IMR-90 (cell line): Measurements from ENCODE around the gene KIF5C. TPM values are rescaled to one million over a fixed set of nuclear protein-coding genes. Genes with fewer than 3 reads are reported as not detected.

Source experiments
- ATAC-seq: fragments of 200-7000 bp; cut with Tn5 transposase; 2 replicates; pipeline ENCODE4 v1.9.1; 2020; ENCODE audit warnings: low read depth, mild to moderate bottlenecking, moderate library complexity
- BruUV-seq: library from RNA; stranded (reverse); fragments of 400-500 nt; replicated peaks from 2 replicates; lab custom pipeline; 2021; lab: Mats Ljungman, UMichigan
- CTCF ChIA-PET: fragments of 300-600 bp; formaldehyde crosslinking; extraction: SDS; loops from one replicate; lab custom pipeline; 2021; ENCODE audit warnings: antibody characterized with exemption; lab: Yijun Ruan, JAX
- POLR2A ChIA-PET: fragments of 300-600 bp; sonication (Branson Sonifier 250); formaldehyde crosslinking; loops from one replicate; lab custom pipeline; 2022; ENCODE audit warnings: antibody characterized with exemption; ENCODE audit not compliant: unreplicated experiment; lab: Charles Lee
- DNase-seq: peaks from one replicate; pipeline ENCODE4 v3.0.0; 2013
- H2AFZ ChIP-seq: replicated peaks from 2 replicates; pipeline ENCODE3; 2013; ENCODE audit warnings: low read length, mild to moderate bottlenecking; ENCODE audit not compliant: poor library complexity
- H2AK5ac ChIP-seq: 2 replicates; pipeline ENCODE4 v1.6.1; 2013; ENCODE audit warnings: low read depth, low read length, inconsistent platforms
- H2AK9ac ChIP-seq: replicated peaks from 2 replicates; pipeline ENCODE3; 2013; ENCODE audit warnings: mild to moderate bottlenecking, low read depth, low read length, moderate library complexity; ENCODE audit not compliant: poor library complexity
- H2BK120ac ChIP-seq: 2 replicates; pipeline ENCODE4 v1.6.1; 2013; ENCODE audit warnings: low read depth, low read length, inconsistent platforms
- H2BK15ac ChIP-seq: 3 replicates; pipeline ENCODE4 v1.6.1; 2013; ENCODE audit warnings: low read depth, low read length, inconsistent platforms
- H2BK20ac ChIP-seq: 2 replicates; pipeline ENCODE4 v1.6.1; 2013; ENCODE audit warnings: low read depth, mild to moderate bottlenecking, inconsistent platforms, low read length, moderate library complexity
- H2BK5ac ChIP-seq: 2 replicates; pipeline ENCODE4 v1.6.1; 2013; ENCODE audit warnings: mild to moderate bottlenecking, low read depth, low read length, inconsistent platforms; ENCODE audit not compliant: poor library complexity, severe bottlenecking
- H3K14ac ChIP-seq: replicated peaks from 2 replicates; pipeline ENCODE4 v1.6.1; 2013; ENCODE audit warnings: low read depth, low read length, inconsistent platforms
- H3K18ac ChIP-seq: 2 replicates; pipeline ENCODE4 v1.6.1; 2013; ENCODE audit warnings: low read depth, low read length, control low read depth
- H3K23ac ChIP-seq: 2 replicates; pipeline ENCODE4 v1.6.1; 2013; ENCODE audit warnings: low read depth, low read length, inconsistent platforms
- H3K27ac ChIP-seq: 2 replicates; pipeline ENCODE4 v1.5.1; 2013; ENCODE audit warnings: mild to moderate bottlenecking, control low read depth, low read length; ENCODE audit not compliant: insufficient read depth
- H3K27me3 ChIP-seq: 2 replicates; pipeline ENCODE4 v1.6.1; 2013; ENCODE audit warnings: low read length; ENCODE audit not compliant: control insufficient read depth, insufficient read depth
- H3K36me3 ChIP-seq: 2 replicates; pipeline ENCODE4 v1.6.1; 2013; ENCODE audit warnings: low read length, mixed read lengths; ENCODE audit not compliant: control insufficient read depth, insufficient read depth
- H3K4ac ChIP-seq: 2 replicates; pipeline ENCODE4 v1.6.1; 2013; ENCODE audit warnings: low read depth, low read length, inconsistent platforms
- H3K4me1 ChIP-seq: 2 replicates; pipeline ENCODE4 v1.6.1; 2013; ENCODE audit warnings: low read length, mixed read lengths; ENCODE audit not compliant: control insufficient read depth, insufficient read depth
- H3K4me2 ChIP-seq: 2 replicates; pipeline ENCODE4 v1.6.1; 2013; ENCODE audit warnings: low read depth, mild to moderate bottlenecking, control low read depth, low read length, moderate library complexity
- H3K4me3 ChIP-seq: 2 replicates; pipeline ENCODE4 v1.5.1; 2013; ENCODE audit warnings: low read depth, mild to moderate bottlenecking, control low read depth, low read length, moderate library complexity; ENCODE audit not compliant: insufficient read depth
- H3K56ac ChIP-seq: 2 replicates; pipeline ENCODE4 v1.6.1; 2013; ENCODE audit warnings: low read length, inconsistent platforms; ENCODE audit not compliant: insufficient read depth; ENCODE audit errors: extremely low read depth
- H3K79me1 ChIP-seq, 2 experiments: 2 replicates each; pipeline ENCODE4 v1.6.1; 2013; ENCODE audit warnings: low read length in 2 of 2, inconsistent platforms in 1 of 2, low read depth in 1 of 2
- H3K9ac ChIP-seq: 2 replicates; pipeline ENCODE4 v1.6.1; 2013; ENCODE audit warnings: low read depth, low read length, control low read depth
- H3K9me1 ChIP-seq: 2 replicates; pipeline ENCODE4 v1.6.1; 2013; ENCODE audit warnings: low read length, inconsistent platforms; ENCODE audit not compliant: insufficient read depth
- H3K9me3 ChIP-seq: 2 replicates; pipeline ENCODE4 v1.6.1; 2013; ENCODE audit warnings: low read length; ENCODE audit not compliant: control insufficient read depth, insufficient read depth
- H4K20me1 ChIP-seq: 2 replicates; pipeline ENCODE4 v1.6.1; 2013; ENCODE audit warnings: low read length, inconsistent platforms; ENCODE audit not compliant: insufficient read depth
- H4K5ac ChIP-seq: 2 replicates; pipeline ENCODE4 v1.6.1; 2013; ENCODE audit warnings: mild to moderate bottlenecking, low read depth, low read length, control low read depth
- H4K8ac ChIP-seq, 2 experiments: 2 replicates each; pipeline ENCODE4 v1.6.1; 2013; ENCODE audit warnings: low read depth in 2 of 2, low read length in 2 of 2, control low read depth in 1 of 2, inconsistent platforms in 1 of 2
- H4K91ac ChIP-seq: 2 replicates; pipeline ENCODE4 v1.6.1; 2013; ENCODE audit warnings: low read depth, low read length, inconsistent platforms; ENCODE audit not compliant: insufficient read depth
- BHLHE40 ChIP-seq: fragments of 150-350 bp; IDR thresholded peaks from 2 replicates; pipeline ENCODE4 v1.6.1; 2016; ENCODE audit warnings: mild to moderate bottlenecking, low read depth, low read length
- CEBPB ChIP-seq: IDR thresholded peaks from 2 replicates; pipeline ENCODE4 v1.6.1; 2012; ENCODE audit warnings: low read depth, low read length, improper control_type of control experiment
- CHD1 ChIP-seq: IDR thresholded peaks from 2 replicates; pipeline ENCODE4 v1.6.1; 2012; ENCODE audit warnings: low read depth, low read length, improper control_type of control experiment
- FOS ChIP-seq: fragments of 150-350 bp; IDR thresholded peaks from 2 replicates; pipeline ENCODE4 v1.6.1; 2016; ENCODE audit warnings: low read depth, low read length
- MAFK ChIP-seq: IDR thresholded peaks from 2 replicates; pipeline ENCODE4 v1.6.1; 2012; ENCODE audit warnings: low read depth, low read length, improper control_type of control experiment
- MAZ ChIP-seq: IDR thresholded peaks from 2 replicates; pipeline ENCODE4 v1.6.1; 2012; ENCODE audit warnings: low read depth, mild to moderate bottlenecking, low read length, improper control_type of control experiment, moderate library complexity, borderline replicate concordance
- MXI1 ChIP-seq: IDR thresholded peaks from 2 replicates; pipeline ENCODE4 v1.6.1; 2012; ENCODE audit warnings: low read depth, mild to moderate bottlenecking, low read length, moderate library complexity, borderline replicate concordance
- NFE2L2 ChIP-seq: fragments of 150-350 bp; IDR thresholded peaks from 2 replicates; pipeline ENCODE4 v1.6.1; 2016; ENCODE audit warnings: low read depth, mild to moderate bottlenecking, low read length
- POLR2A ChIP-seq: IDR thresholded peaks from 2 replicates; pipeline ENCODE4 v1.6.1; 2012; ENCODE audit warnings: mild to moderate bottlenecking, low read depth, low read length
- RAD21 ChIP-seq: IDR thresholded peaks from 2 replicates; pipeline ENCODE4 v1.6.1; 2012; ENCODE audit warnings: low read length, improper control_type of control experiment
- RCOR1 ChIP-seq: IDR thresholded peaks from 2 replicates; pipeline ENCODE4 v1.6.1; 2012; ENCODE audit warnings: mild to moderate bottlenecking, low read length, improper control_type of control experiment; ENCODE audit not compliant: insufficient replicate concordance
- RFX5 ChIP-seq: IDR thresholded peaks from 2 replicates; pipeline ENCODE4 v1.8.0; 2012; ENCODE audit warnings: low read depth, mild to moderate bottlenecking, low read length, moderate library complexity
- SMC3 ChIP-seq: fragments of 150-350 bp; IDR thresholded peaks from 2 replicates; pipeline ENCODE4 v1.6.1; 2016; ENCODE audit warnings: low read depth, mild to moderate bottlenecking, antibody characterized with exemption, low read length, moderate library complexity
- USF2 ChIP-seq: fragments of 150-350 bp; IDR thresholded peaks from 2 replicates; pipeline ENCODE4 v1.6.1; 2017; ENCODE audit warnings: mild to moderate bottlenecking, antibody characterized with exemption, low read length, low read depth
- WGBS, 2 experiments: methylation state at CpG; one replicate each; pipeline versions ENCODE4 v1.1.5 to v1.1.7; 2013; ENCODE audit warnings: missing lambda C conversion rate in 2 of 2; ENCODE audit not compliant: insufficient read length in 1 of 2; ENCODE audit errors: extremely low coverage in 2 of 2; 5-methylcytosine and 5-hydroxymethylcytosine counted together
- dilution Hi-C: fragments of 300-500 bp; cut with HindIII; formaldehyde crosslinking; loops from one replicate; pipeline ENCODE4 v1.14.3; 2018; ENCODE audit warnings: low sequenced_read_pairs; ENCODE audit not compliant: unreplicated experiment
- in situ Hi-C: fragments of 300-500 bp; cut with MboI; formaldehyde crosslinking; loops from 3 replicates; pipeline ENCODE4 v1.14.3; 2019; ENCODE audit warnings: low sequenced_read_pairs, inconsistent platforms, mixed read lengths
- intact Hi-C: fragments of 100-400 bp; cut with micrococcal nuclease; formaldehyde crosslinking; loops from 2 replicates; pipeline ENCODE4 v1.10.0; 2022
- polyA plus RNA-seq, 3 experiments: library from polyadenylated mRNA; depleted of rRNA; stranded (reverse); fragments of >200 nt; gene quantifications; 2 replicates each; pipeline ENCODE4 v1.2.3, GENCODE V29; 2012; ENCODE audit warnings: low replicate concordance in 1 of 3
- total RNA-seq: library from RNA; depleted of rRNA; stranded (reverse); fragments of >200 nt; gene quantifications from 2 replicates; pipeline ENCODE4 v1.2.3, GENCODE V29; 2012
- TF ChIP-seq, protein P1 (sequence below): fragments of 150-350 bp; IDR thresholded peaks from 2 replicates; pipeline ENCODE4 v1.6.1; 2016; ENCODE audit warnings: low read depth, mild to moderate bottlenecking, low read length, moderate library complexity, borderline replicate concordance
- TF ChIP-seq, protein P2 (sequence below): conservative IDR thresholded peaks from 2 replicates; pipeline ENCODE4 v1.5.1; 2012; ENCODE audit warnings: mild to moderate bottlenecking, low read depth, low read length, improper control_type of control experiment

KIF5C gene
- total and polyA plus RNA-seq, 2 of the 4 experiments (the other 2 are of a cell fraction) = 0.10 to 0.18 TPM

- Histone ChIP-seq H3K14ac (no peak overlapping the region), H2AK5ac (no peak overlapping the region), H3K18ac (no peak overlapping the region), H3K27me3 (no peaks in the 10 kb centered on the region), H2BK20ac (no peak overlapping the region), H3K36me3 (no peaks in the 10 kb centered on the region), H4K5ac (no peak overlapping the region), H3K4me1 (no peaks in the 10 kb centered on the region), H3K56ac (no peak overlapping the region), H2BK15ac (no peak overlapping the region), H3K9ac (no peak overlapping the region), H3K79me1 (no peaks in the 10 kb centered on the region), H2AFZ (no peak overlapping the region), H3K4ac (no peak overlapping the region), H3K23ac (no peak overlapping the region), H2BK120ac (no peak overlapping the region), H4K20me1 (no peaks in the 10 kb centered on the region), H3K27ac (no peak overlapping the region), H3K4me3 (no peak overlapping the region), H3K4me2 (no peak overlapping the region), H3K9me3 (no peaks in the 10 kb centered on the region), H2AK9ac (no peak overlapping the region), H4K8ac (no peak overlapping the region), H4K91ac (no peak overlapping the region), H2BK5ac (no peak overlapping the region), H3K9me1 (no peaks in the 10 kb centered on the region)
- POLR2A ChIA-PET = no interaction called here
- 30% methylated on average over 2 of the region's 6 CpGs; no CpG with 5 or more reads in 1 of the 2 experiments for WGBS, 2 experiments
- CTCF ChIA-PET = no interaction called here
- in situ Hi-C loops = loop anchor here (25.0 kb wide), 1 partner anchor 316 kb away; the partner anchor contains the start of gene EPC2
- intact Hi-C loops = no loop called here
- TF ChIP-seq RFX5 (no peak), POLR2A (no peak), BHLHE40 (no peak), SMC3 (no peak), NFE2L2 (no peak), MAZ (no peak), USF2 (no peak), MAFK (no peak), CEBPB (no peak), FOS (no peak), RAD21 (no peak), MXI1 (no peak), RCOR1 (no peak), CHD1 (no peak)
- TF ChIP-seq, protein P1, sequence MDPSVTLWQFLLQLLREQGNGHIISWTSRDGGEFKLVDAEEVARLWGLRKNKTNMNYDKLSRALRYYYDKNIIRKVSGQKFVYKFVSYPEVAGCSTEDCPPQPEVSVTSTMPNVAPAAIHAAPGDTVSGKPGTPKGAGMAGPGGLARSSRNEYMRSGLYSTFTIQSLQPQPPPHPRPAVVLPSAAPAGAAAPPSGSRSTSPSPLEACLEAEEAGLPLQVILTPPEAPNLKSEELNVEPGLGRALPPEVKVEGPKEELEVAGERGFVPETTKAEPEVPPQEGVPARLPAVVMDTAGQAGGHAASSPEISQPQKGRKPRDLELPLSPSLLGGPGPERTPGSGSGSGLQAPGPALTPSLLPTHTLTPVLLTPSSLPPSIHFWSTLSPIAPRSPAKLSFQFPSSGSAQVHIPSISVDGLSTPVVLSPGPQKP = no peak
- TF ChIP-seq, protein P2, sequence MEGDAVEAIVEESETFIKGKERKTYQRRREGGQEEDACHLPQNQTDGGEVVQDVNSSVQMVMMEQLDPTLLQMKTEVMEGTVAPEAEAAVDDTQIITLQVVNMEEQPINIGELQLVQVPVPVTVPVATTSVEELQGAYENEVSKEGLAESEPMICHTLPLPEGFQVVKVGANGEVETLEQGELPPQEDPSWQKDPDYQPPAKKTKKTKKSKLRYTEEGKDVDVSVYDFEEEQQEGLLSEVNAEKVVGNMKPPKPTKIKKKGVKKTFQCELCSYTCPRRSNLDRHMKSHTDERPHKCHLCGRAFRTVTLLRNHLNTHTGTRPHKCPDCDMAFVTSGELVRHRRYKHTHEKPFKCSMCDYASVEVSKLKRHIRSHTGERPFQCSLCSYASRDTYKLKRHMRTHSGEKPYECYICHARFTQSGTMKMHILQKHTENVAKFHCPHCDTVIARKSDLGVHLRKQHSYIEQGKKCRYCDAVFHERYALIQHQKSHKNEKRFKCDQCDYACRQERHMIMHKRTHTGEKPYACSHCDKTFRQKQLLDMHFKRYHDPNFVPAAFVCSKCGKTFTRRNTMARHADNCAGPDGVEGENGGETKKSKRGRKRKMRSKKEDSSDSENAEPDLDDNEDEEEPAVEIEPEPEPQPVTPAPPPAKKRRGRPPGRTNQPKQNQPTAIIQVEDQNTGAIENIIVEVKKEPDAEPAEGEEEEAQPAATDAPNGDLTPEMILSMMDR = no peak
- BruUV-seq = no TSS peak
- dilution Hi-C loops = no loop called here
- no peak for ATAC-seq
- no peak for DNase-seq
These were observed 78.4 kb downstream of the KIF5C start for GRCh38 chr2:148953426-148953825.
